Astrocyte (in vitro differentiated cells and primary cell): ENCODE measurements around the gene CNTN5. TPM values are rescaled to one million over a fixed set of nuclear protein-coding genes. Genes with fewer than 3 reads are reported as not detected.

Experiments used
- DNase-seq: peaks from one replicate; pipeline ENCODE4 v3.0.0-alpha.2; 2010; ENCODE audit warnings: low read depth
- FAIRE-seq: peaks from 2 replicates; lab custom pipeline; 2011; peaks lifted over from hg19 to GRCh38; lab: Jason Lieb, UNC
- H2AFZ ChIP-seq: 2 replicates; pipeline ENCODE4 v1.6.0; 2012; ENCODE audit warnings: low read depth, low read length, inconsistent platforms
- H3K27ac ChIP-seq: 2 replicates; pipeline ENCODE4 v1.5.1; 2011; ENCODE audit warnings: low read depth, low read length, inconsistent platforms
- H3K27me3 ChIP-seq: 2 replicates; pipeline ENCODE4 v1.6.0; 2011; ENCODE audit warnings: low read length, inconsistent platforms; ENCODE audit not compliant: insufficient read depth
- H3K36me3 ChIP-seq: 2 replicates; pipeline ENCODE4 v1.5.1; 2011; ENCODE audit warnings: low read length, inconsistent platforms; ENCODE audit not compliant: insufficient read depth
- H3K4me1 ChIP-seq: 2 replicates; pipeline ENCODE4 v1.5.1; 2011; ENCODE audit warnings: low read length, inconsistent platforms; ENCODE audit not compliant: insufficient read depth
- H3K4me2 ChIP-seq: 2 replicates; pipeline ENCODE4 v1.6.0; 2012; ENCODE audit warnings: low read length, inconsistent platforms
- H3K4me3 ChIP-seq: 2 replicates; pipeline ENCODE4 v1.5.1; 2011; ENCODE audit warnings: low read depth, mild to moderate bottlenecking, low read length, inconsistent platforms; ENCODE audit not compliant: insufficient read depth
- H3K79me2 ChIP-seq: 2 replicates; pipeline ENCODE4 v1.6.0; 2012; ENCODE audit warnings: mild to moderate bottlenecking, low read length, inconsistent platforms; ENCODE audit not compliant: insufficient read depth
- H3K9ac ChIP-seq: 2 replicates; pipeline ENCODE4 v1.6.0; 2012; ENCODE audit warnings: mild to moderate bottlenecking, low read length, inconsistent platforms
- H3K9me3 ChIP-seq: 2 replicates; pipeline ENCODE4 v1.5.1; 2012; ENCODE audit warnings: low read depth, mild to moderate bottlenecking, low read length, inconsistent platforms; ENCODE audit not compliant: insufficient read depth
- H4K20me1 ChIP-seq: 2 replicates; pipeline ENCODE4 v1.6.0; 2012; ENCODE audit warnings: low read length, inconsistent platforms; ENCODE audit not compliant: insufficient read depth
- H3K27ac Mint-ChIP-seq: one replicate; pipeline ENCODE4 v1.8.0; 2021; ENCODE audit warnings: mild to moderate bottlenecking, mixed read lengths; ENCODE audit not compliant: unreplicated experiment
- H3K27me3 Mint-ChIP-seq: one replicate; pipeline ENCODE4 v1.8.0; 2021; ENCODE audit warnings: low read depth, mixed read lengths; ENCODE audit not compliant: unreplicated experiment
- H3K36me3 Mint-ChIP-seq: one replicate; pipeline ENCODE4 v1.8.0; 2021; ENCODE audit warnings: low read depth, mixed read lengths; ENCODE audit not compliant: unreplicated experiment
- H3K4me1 Mint-ChIP-seq: one replicate; pipeline ENCODE4 v1.8.0; 2021; ENCODE audit warnings: low read depth, mixed read lengths; ENCODE audit not compliant: unreplicated experiment
- H3K4me3 Mint-ChIP-seq: one replicate; pipeline ENCODE4 v1.8.0; 2021; ENCODE audit warnings: mild to moderate bottlenecking, moderate library complexity, mixed read lengths; ENCODE audit not compliant: unreplicated experiment
- H3K9me3 Mint-ChIP-seq: one replicate; pipeline ENCODE4 v1.8.0; 2021; ENCODE audit warnings: mild to moderate bottlenecking, mixed read lengths; ENCODE audit not compliant: unreplicated experiment
- CTCF ChIP-seq: IDR thresholded peaks from 2 replicates; pipeline ENCODE4 v1.5.1; 2011; ENCODE audit warnings: low read depth, mild to moderate bottlenecking, inconsistent platforms, low read length, moderate library complexity; ENCODE audit not compliant: insufficient read depth
- EZH2 ChIP-seq: IDR thresholded peaks from 2 replicates; pipeline ENCODE4 v1.6.1; 2012; ENCODE audit warnings: mild to moderate bottlenecking, low read length, inconsistent platforms; ENCODE audit not compliant: insufficient read depth
- total RNA-seq: library from RNA; stranded (reverse); gene quantifications from 2 replicates; pipeline ENCODE4 v1.2.1, GENCODE V29; 2021

CNTN5 gene
- total RNA-seq, 1 donor from 2014 or later: 1.1 TPM

- no peaks in the 10 kb centered on the region for H3K27me3 Mint-ChIP-seq
- H3K4me3 ChIP-seq: no peak overlapping the region
- H4K20me1 ChIP-seq: no peaks in the 10 kb centered on the region
- H2AFZ ChIP-seq: no peak overlapping the region
- no peaks in the 10 kb centered on the region for H3K36me3 Mint-ChIP-seq
- H3K27ac Mint-ChIP-seq: no peak overlapping the region
- no peak overlapping the region for H3K4me2 ChIP-seq
- H3K9ac ChIP-seq: no peak overlapping the region
- FAIRE-seq: no peak
- no peaks in the 10 kb centered on the region for H3K36me3 ChIP-seq
- no peaks in the 10 kb centered on the region for H3K27me3 ChIP-seq
- no peaks in the 10 kb centered on the region for H3K9me3 ChIP-seq
- no peak for DNase-seq
- peaks cover 7% of the 10 kb centered on the region for H3K4me1 Mint-ChIP-seq
- no peaks in the 10 kb centered on the region for H3K79me2 ChIP-seq
- TF ChIP-seq CTCF (no peak), EZH2 (no peak)
- peak overlapping the region; percentile 51 for H3K4me3 Mint-ChIP-seq
- H3K27ac ChIP-seq: no peak overlapping the region
- peaks cover 5% of the 10 kb centered on the region for H3K9me3 Mint-ChIP-seq
- no peaks in the 10 kb centered on the region for H3K4me1 ChIP-seq
These were observed 1362.7 kb downstream of the CNTN5 start for GRCh38 chr11:100383357-100383865.

- Histone ChIP-seq H3K4me1 (no peaks in the 10 kb centered on the region), H3K27me3 (no peaks in the 10 kb centered on the region), H3K27ac (no peak overlapping the region), H3K9me3 (no peaks in the 10 kb centered on the region), H2AFZ (no peak overlapping the region), H3K4me3 (no peak overlapping the region), H3K9ac (no peak overlapping the region), H3K4me2 (no peak overlapping the region), H3K79me2 (no peaks in the 10 kb centered on the region), H3K36me3 (no peaks in the 10 kb centered on the region), H4K20me1 (no peaks in the 10 kb centered on the region)
- DNase-seq (no peak), FAIRE-seq (no peak)
- Mint-ChIP-seq H3K36me3 (no peaks in the 10 kb centered on the region), H3K4me3 (no peak overlapping the region), H3K4me1 (peaks cover 4% of the 10 kb centered on the region), H3K9me3 (peaks cover 3% of the 10 kb centered on the region), H3K27ac (no peak overlapping the region), H3K27me3 (no peaks in the 10 kb centered on the region)
- no peak for TF ChIP-seq CTCF
- no peak for TF ChIP-seq EZH2
These were observed 1375.5 kb downstream of the CNTN5 start for GRCh38 chr11:100396266-100396665.

GRCh38 chr11:100397401-100397800, 1376.7 kb downstream of the CNTN5 start:
- no peak for TF ChIP-seq CTCF
- no peak for TF ChIP-seq EZH2
- H3K36me3 Mint-ChIP-seq: no peaks in the 10 kb centered on the region
- no peak overlapping the region for H3K4me3 ChIP-seq
- no peak overlapping the region for H3K4me3 Mint-ChIP-seq
- DNase-seq (no peak), FAIRE-seq (no peak)
- no peaks in the 10 kb centered on the region for H3K27me3 Mint-ChIP-seq
- no peak overlapping the region for H2AFZ ChIP-seq
- no peaks in the 10 kb centered on the region for H3K27me3 ChIP-seq
- H3K9me3 Mint-ChIP-seq: peaks cover 4% of the 10 kb centered on the region
- no peaks in the 10 kb centered on the region for H3K9me3 ChIP-seq
- no peak overlapping the region for H3K27ac ChIP-seq
- H3K36me3 ChIP-seq: no peaks in the 10 kb centered on the region
- no peaks in the 10 kb centered on the region for H3K79me2 ChIP-seq
- peaks cover 4% of the 10 kb centered on the region for H3K4me1 Mint-ChIP-seq
- no peaks in the 10 kb centered on the region for H4K20me1 ChIP-seq
- H3K4me2 ChIP-seq: no peak overlapping the region
- H3K4me1 ChIP-seq: no peaks in the 10 kb centered on the region
- H3K27ac Mint-ChIP-seq: no peak overlapping the region
- no peak overlapping the region for H3K9ac ChIP-seq
